K562 (cell line): ENCODE measurements around the gene UNC79. TPM values are rescaled to one million over a fixed set of nuclear protein-coding genes. Genes with fewer than 3 reads are reported as not detected.

Experiments
- ATAC-seq: fragments of 200-7000 bp; cut with Tn5 transposase; 3 replicates; pipeline ENCODE4 v1.9.1; 2020; ENCODE audit warnings: moderate library complexity
- BruUV-seq: library from RNA; stranded (reverse); fragments of 400-500 nt; replicated peaks from 2 replicates; lab custom pipeline; 2021; lab: Mats Ljungman, UMichigan
- CTCF ChIA-PET: fragments of 300-600 bp; formaldehyde crosslinking; extraction: SDS; loops from one replicate; lab custom pipeline; 2021; ENCODE audit warnings: low intra/inter-chr PET ratio; lab: Yijun Ruan, JAX
- POLR2A ChIA-PET: fragments of 300-600, 350-650 bp; sonication (Branson Sonifier 250); formaldehyde crosslinking; extraction: SDS; loops from one replicate; lab custom pipeline; 2021; ENCODE audit warnings: antibody characterized with exemption, inconsistent platforms; lab: Yijun Ruan, JAX
- DNase-seq, 4 experiments: peaks; one replicate each; pipeline versions ENCODE4 v3.0.0 to v3.0.0-alpha.2; 2011 to 2018; ENCODE audit warnings: low spot score in 3 of 4, mixed read lengths in 3 of 4; ENCODE audit errors: extremely low read depth in 1 of 4
- FAIRE-seq: peaks from 2 replicates; lab custom pipeline; 2011; peaks lifted over from hg19 to GRCh38; lab: Jason Lieb, UNC
- H2AFZ ChIP-seq: 2 replicates; pipeline ENCODE4 v1.6.0; 2011; ENCODE audit warnings: low read depth, low read length, control low read depth, inconsistent platforms
- H3K27ac ChIP-seq: fragments of 200-600 bp; 3 replicates; pipeline ENCODE4 v1.8.0; 2011; ENCODE audit warnings: low read depth, mild to moderate bottlenecking, control low read depth, inconsistent platforms, low read length, moderate library complexity, mixed read lengths; ENCODE audit errors: extremely low read depth
- H3K27me3 ChIP-seq, 2 experiments: fragments of 300-600 bp in 1 of 2; 2 replicates in 1 of 2; 3 replicates in 1 of 2; pipeline versions ENCODE4 v1.6.0 to v1.8.0; 2011; ENCODE audit warnings: inconsistent platforms in 2 of 2, low read length in 2 of 2, mild to moderate bottlenecking in 1 of 2, mixed read lengths in 1 of 2, moderate library complexity in 1 of 2; ENCODE audit not compliant: control insufficient read depth in 2 of 2, insufficient read depth in 2 of 2
- H3K36me3 ChIP-seq: fragments of 300-600 bp; 3 replicates; pipeline ENCODE4 v1.8.0; 2011; ENCODE audit warnings: mild to moderate bottlenecking, low read length, inconsistent platforms; ENCODE audit not compliant: control insufficient read depth, insufficient read depth
- H3K4me1 ChIP-seq, 2 experiments: fragments of 200-600 bp in 1 of 2; replicated peaks in 1 of 2; 2 replicates in 1 of 2; 3 replicates in 1 of 2; pipeline versions ENCODE4 v1.5.1 to v1.8.0; 2011; ENCODE audit warnings: inconsistent platforms in 2 of 2, low read length in 2 of 2, mild to moderate bottlenecking in 1 of 2, mixed read lengths in 1 of 2, moderate library complexity in 1 of 2; ENCODE audit not compliant: control insufficient read depth in 2 of 2, insufficient read depth in 2 of 2
- H3K4me2 ChIP-seq: 2 replicates; pipeline ENCODE4 v1.6.1; 2011; ENCODE audit warnings: low read length, control low read depth, inconsistent platforms, mixed read lengths; ENCODE audit not compliant: insufficient read depth
- H3K4me3 ChIP-seq: fragments of 200-600 bp; sonication (generic), shearing (Covaris generic); 2 replicates; pipeline ENCODE4 v1.5.1; 2016; ENCODE audit warnings: control low read depth, inconsistent platforms
- H3K79me2 ChIP-seq: fragments of 200-600 bp; 3 replicates; pipeline ENCODE4 v1.8.0; 2011; ENCODE audit warnings: low read length, inconsistent platforms; ENCODE audit not compliant: control insufficient read depth, insufficient read depth
- H3K9ac ChIP-seq, 2 experiments: 2 replicates each; pipeline versions ENCODE4 v1.6.0 to v1.6.1; 2011; ENCODE audit warnings: low read depth in 2 of 2, low read length in 2 of 2, control low read depth in 1 of 2, inconsistent platforms in 1 of 2, mild to moderate bottlenecking in 1 of 2, mixed read lengths in 1 of 2; ENCODE audit not compliant: insufficient read depth in 1 of 2
- H3K9me1 ChIP-seq: one replicate; pipeline ENCODE4 v1.6.0; 2011; ENCODE audit warnings: inconsistent platforms, mild to moderate bottlenecking, low read length, moderate library complexity; ENCODE audit not compliant: control insufficient read depth, insufficient read depth
- H3K9me3 ChIP-seq: replicated peaks from 2 replicates; pipeline ENCODE4 v1.5.1; 2011; ENCODE audit warnings: low read depth, low read length, inconsistent platforms; ENCODE audit not compliant: control insufficient read depth, insufficient read depth
- H4K20me1 ChIP-seq: replicated peaks from 2 replicates; pipeline ENCODE4 v1.6.1; 2011; ENCODE audit warnings: low read length, inconsistent platforms, mixed read lengths; ENCODE audit not compliant: control insufficient read depth, insufficient read depth
- CBFA2T2 ChIP-seq: fragments of 450-650 bp; conservative IDR thresholded peaks from 2 replicates; pipeline ENCODE4 v1.6.1; 2017; ENCODE audit warnings: mild to moderate bottlenecking
- HCFC1 ChIP-seq: IDR thresholded peaks from 2 replicates; pipeline ENCODE4 v1.6.1; 2012; ENCODE audit warnings: low read depth, low read length, improper control_type of control experiment
- NFYB ChIP-seq: IDR thresholded peaks from 2 replicates; pipeline ENCODE4 v1.6.1; 2011; ENCODE audit warnings: mild to moderate bottlenecking, moderate library complexity; ENCODE audit not compliant: insufficient read length; ENCODE audit errors: extremely low read depth
- RAD51 ChIP-seq: fragments of 450-650 bp; IDR thresholded peaks from 2 replicates; pipeline ENCODE4 v1.7.1; 2016; ENCODE audit warnings: low read depth, mild to moderate bottlenecking, borderline replicate concordance
- SAP30 ChIP-seq: fragments of 200-600 bp; sonication (generic); IDR thresholded peaks from 2 replicates; pipeline ENCODE4 v1.6.1; 2012; ENCODE audit warnings: borderline replicate concordance, low read depth, mild to moderate bottlenecking, moderate library complexity, low read length, control low read depth, inconsistent platforms; ENCODE audit not compliant: insufficient read depth, poor library complexity, severe bottlenecking
- SIX5 ChIP-seq, 2 experiments: IDR thresholded peaks; 2 replicates each; pipeline ENCODE4 v1.6.1; 2011; ENCODE audit warnings: low read length in 2 of 2, borderline replicate concordance in 1 of 2, low read depth in 1 of 2, mild to moderate bottlenecking in 1 of 2, moderate library complexity in 1 of 2; ENCODE audit not compliant: insufficient read depth in 1 of 2
- TOE1 ChIP-seq, 2 experiments: fragments of 450-650 bp in 1 of 2; sonication (generic) in 1 of 2; formaldehyde crosslinking in 1 of 2; IDR thresholded peaks; 2 replicates each; pipeline versions ENCODE4 v1.7.1 to v1.8.0; 2016 to 2022; ENCODE audit warnings: borderline replicate concordance in 2 of 2, mild to moderate bottlenecking in 2 of 2, antibody characterized with exemption in 1 of 2, inconsistent platforms in 1 of 2, low read depth in 1 of 2, missing genetic modification reagents in 1 of 2, moderate library complexity in 1 of 2
- USF1 ChIP-seq: sonication (generic); formaldehyde crosslinking; IDR thresholded peaks from 2 replicates; pipeline ENCODE4 v1.9.0; 2022; ENCODE audit warnings: mild to moderate bottlenecking, missing genetic modification reagents
- ZC3H8 ChIP-seq: fragments of 450-650 bp; IDR thresholded peaks from 2 replicates; pipeline ENCODE4 v1.6.1; 2017
- ZNF143 ChIP-seq: sonication (generic); formaldehyde crosslinking; IDR thresholded peaks from 2 replicates; pipeline ENCODE4 v1.9.0; 2022; ENCODE audit warnings: mild to moderate bottlenecking, missing genetic modification reagents
- ZNF384 ChIP-seq: IDR thresholded peaks from 2 replicates; pipeline ENCODE4 v1.6.1; 2012; ENCODE audit warnings: low read depth, low read length, improper control_type of control experiment
- ZNF561 ChIP-seq: fragments of 450-650 bp; formaldehyde crosslinking; conservative IDR thresholded peaks from 2 replicates; pipeline ENCODE4 v1.4.0; 2020; ENCODE audit warnings: mild to moderate bottlenecking, moderate library complexity
- WGBS: fragments of 100-300 bp; shearing (Covaris generic); methylation state at CpG from one replicate; pipeline ENCODE4 v1.1.6; 2016; ENCODE audit warnings: low coverage, mixed read lengths; ENCODE audit not compliant: insufficient coverage; ENCODE audit errors: missing lambda C conversion rate; 5-methylcytosine and 5-hydroxymethylcytosine counted together
- in situ Hi-C: fragments of 300-500 bp; cut with MboI; formaldehyde crosslinking; loops from 4 replicates; pipeline ENCODE4 v1.15.0; 2018; ENCODE audit warnings: inconsistent platforms, mixed read lengths
- intact Hi-C: fragments of 100-400 bp; cut with micrococcal nuclease; formaldehyde crosslinking; loops from 2 replicates; pipeline ENCODE4 v1.14.2; 2022
- polyA plus RNA-seq, 8 experiments: library from polyadenylated mRNA; depleted of rRNA in 4 of 8; stranded (reverse) in 5 of 8; unstranded in 3 of 8; fragments of >200 nt; fragmentation: Nextera tagmentation in 2 of 8; fragmentation: Illumina TruSeq in 1 of 8; extraction: Ambion mirVana in 2 of 8; extraction: Trizol in 1 of 8; gene quantifications; 2 replicates each; pipeline versions ENCODE4 v1.2.1 to v1.2.3, GENCODE V29; 2011 to 2014; ENCODE audit warnings: inconsistent platforms in 1 of 8, missing spikeins in 1 of 8
- total RNA-seq, 7 experiments: library from RNA; depleted of rRNA in 6 of 7; stranded (reverse); fragments of >200 nt in 6 of 7; fragmentation: Illumina TruSeq in 2 of 7; extraction: Trizol in 2 of 7; gene quantifications; 2 replicates each; pipeline versions ENCODE4 v1.2.1 to v1.2.3, GENCODE V29; 2011 to 2021; ENCODE audit warnings: low replicate concordance in 1 of 7
- TF ChIP-seq, protein P1 (sequence below): sonication (generic); formaldehyde crosslinking; IDR thresholded peaks from 2 replicates; pipeline ENCODE4 v1.5.0; 2020; ENCODE audit warnings: missing genetic modification reagents
- TF ChIP-seq, protein P2 (sequence below): fragments of 450-650 bp; formaldehyde crosslinking; IDR thresholded peaks from 2 replicates; pipeline ENCODE4 v1.4.0; 2020; ENCODE audit warnings: mild to moderate bottlenecking, mixed read lengths

UNC79 gene
- total and polyA plus RNA-seq, 9 of the 15 experiments (the other 6 are each of a cell fraction or from before 2014, with no cell fraction given), result under 0.01 to 0.04 (median 0.01) TPM; not detected in 6

DNA sequence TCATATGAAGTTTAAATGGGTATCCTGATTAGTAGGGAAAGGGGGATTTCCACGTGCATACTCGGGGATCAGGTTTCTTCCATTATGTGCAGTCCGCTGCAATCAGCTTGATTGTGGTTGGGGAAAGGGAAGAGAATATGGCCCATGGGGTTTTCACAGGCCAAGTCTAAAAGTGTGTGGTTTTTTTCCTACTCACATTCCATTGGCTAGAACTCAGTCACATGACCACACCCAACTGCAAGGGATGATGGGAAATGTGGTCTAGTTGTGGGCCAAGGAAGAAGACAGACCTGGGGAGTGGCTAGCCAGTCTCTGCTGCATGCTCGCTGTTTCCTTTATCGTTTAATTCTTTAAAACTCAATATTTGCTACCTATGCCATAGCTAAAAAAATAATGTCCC is 252.5 kb downstream of the UNC79 start:
- no TSS peak for BruUV-seq
- H3K27ac ChIP-seq, result no peak overlapping the region
- H4K20me1 ChIP-seq, result no peaks in the 10 kb centered on the region
- no peak overlapping the region for H3K4me3 ChIP-seq
- no peaks in the 10 kb centered on the region for H3K27me3 ChIP-seq
- in situ Hi-C loops, result no loop called here
- DNase-seq, result peak; percentile 19 to 51 (median 42)
- no peaks in the 10 kb centered on the region for H3K79me2 ChIP-seq
- H3K4me2 ChIP-seq, result no peak overlapping the region
- FAIRE-seq, result no peak
- intact Hi-C loops, result no loop called here
- peak overlapping the region; percentile 50; the same call in 1 of the 2 replicates for H2AFZ ChIP-seq
- H3K9ac ChIP-seq, result no peak overlapping the region
- peak; percentile 86 for TF ChIP-seq TOE1 (IDR thresholded peaks at IDR 0.05; ENCODE audit: borderline replicate concordance)
- no peak for TF ChIP-seq TOE1 (CRISPR knock-in tag; IDR thresholded peaks at IDR 0.05; ENCODE audit: borderline replicate concordance, low read depth)
- no peak for TF ChIP-seq ZNF561 (CRISPR knock-in tag)
- no peak for TF ChIP-seq ZC3H8
- peak; percentile 52; the same call in 1 of the 2 replicates for TF ChIP-seq ZNF143 (CRISPR knock-in tag)
- TF ChIP-seq SIX5 (IDR thresholded peaks at IDR 0.05; ENCODE audit: borderline replicate concordance in 1 of 2, insufficient read depth in 1 of 2, low read depth in 1 of 2, low read length in 2 of 2), result 0 out of 4 replicates have a peak, but pooled peaks of 1 of the 2 experiments have one; percentile 6
- peak; percentile 16; the same call in 1 of the 2 replicates for TF ChIP-seq CBFA2T2
- TF ChIP-seq HCFC1, result peak; percentile 61
- TF ChIP-seq ZNF384, result 0 out of 2 replicates have a peak, but pooled peaks have one; percentile 34
- TF ChIP-seq, protein P1, sequence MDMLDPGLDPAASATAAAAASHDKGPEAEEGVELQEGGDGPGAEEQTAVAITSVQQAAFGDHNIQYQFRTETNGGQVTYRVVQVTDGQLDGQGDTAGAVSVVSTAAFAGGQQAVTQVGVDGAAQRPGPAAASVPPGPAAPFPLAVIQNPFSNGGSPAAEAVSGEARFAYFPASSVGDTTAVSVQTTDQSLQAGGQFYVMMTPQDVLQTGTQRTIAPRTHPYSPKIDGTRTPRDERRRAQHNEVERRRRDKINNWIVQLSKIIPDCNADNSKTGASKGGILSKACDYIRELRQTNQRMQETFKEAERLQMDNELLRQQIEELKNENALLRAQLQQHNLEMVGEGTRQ, result peak; percentile 87
- TF ChIP-seq NFYB, result peak; percentile 29
- peak; percentile 79 for TF ChIP-seq RAD51
- no peak for TF ChIP-seq SAP30
- TF ChIP-seq, protein P2, sequence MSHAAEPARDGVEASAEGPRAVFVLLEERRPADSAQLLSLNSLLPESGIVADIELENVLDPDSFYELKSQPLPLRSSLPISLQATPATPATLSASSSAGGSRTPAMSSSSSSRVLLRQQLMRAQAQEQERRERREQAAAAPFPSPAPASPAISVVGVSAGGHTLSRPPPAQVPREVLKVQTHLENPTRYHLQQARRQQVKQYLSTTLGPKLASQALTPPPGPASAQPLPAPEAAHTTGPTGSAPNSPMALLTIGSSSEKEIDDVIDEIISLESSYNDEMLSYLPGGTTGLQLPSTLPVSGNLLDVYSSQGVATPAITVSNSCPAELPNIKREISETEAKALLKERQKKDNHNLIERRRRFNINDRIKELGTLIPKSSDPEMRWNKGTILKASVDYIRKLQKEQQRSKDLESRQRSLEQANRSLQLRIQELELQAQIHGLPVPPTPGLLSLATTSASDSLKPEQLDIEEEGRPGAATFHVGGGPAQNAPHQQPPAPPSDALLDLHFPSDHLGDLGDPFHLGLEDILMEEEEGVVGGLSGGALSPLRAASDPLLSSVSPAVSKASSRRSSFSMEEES (CRISPR knock-in tag), result peak; percentile 94
- TF ChIP-seq USF1 (CRISPR knock-in tag), result peak; percentile 63
- ChIA-PET CTCF (interaction anchor here (0.6 kb wide), 1 partner anchor 28 kb away, joined by 3 read pairs; no protein-coding TSS in a partner anchor), POLR2A (no interaction called here)
- H3K4me1 ChIP-seq, result no peaks in the 10 kb centered on the region
- no peaks in the 10 kb centered on the region for H3K9me1 ChIP-seq
- peak; percentile 78 for ATAC-seq
- 3% methylated on average over 5 of the region's 5 CpGs for WGBS
- no peaks in the 10 kb centered on the region for H3K36me3 ChIP-seq
- no peaks in the 10 kb centered on the region for H3K9me3 ChIP-seq
